Measurements from ENCODE around the gene MRPS22.

Gene MRPS22

GRCh38 chr3:139343895-139344856 is at the start of gene MRPS22:
Gene MRPS22 (plus strand): TSS chr3:139344020. CDS start chr3:139344027, 7 bp downstream.
- DNase-seq: peak; percentile 77 to 91

DNA sequence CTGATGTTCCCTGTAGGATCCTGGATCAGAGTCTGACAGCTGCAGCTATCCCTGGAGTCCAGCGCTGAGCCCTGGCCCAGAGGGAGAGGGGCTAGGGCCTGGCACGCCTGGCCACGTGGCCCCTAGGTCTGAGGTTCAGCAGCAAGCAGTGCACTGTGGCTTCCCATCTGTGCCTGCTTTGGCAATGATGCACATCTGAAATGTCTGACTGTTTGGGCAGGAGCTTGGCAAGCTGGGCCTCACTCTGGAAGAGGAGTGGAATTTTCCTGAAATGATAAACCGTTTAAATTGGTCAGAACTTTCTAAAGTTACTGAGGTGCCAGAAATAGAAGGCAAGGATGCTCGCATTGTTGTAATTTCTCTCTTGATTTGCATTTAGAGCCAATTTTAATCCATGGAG is 48.8 kb upstream of the MRPS22 start:
- DNase-seq: no peak

- no peak for DNase-seq
Measured at GRCh38 chr3:139296141-139296718, 47.6 kb upstream of the MRPS22 start.

DNA sequence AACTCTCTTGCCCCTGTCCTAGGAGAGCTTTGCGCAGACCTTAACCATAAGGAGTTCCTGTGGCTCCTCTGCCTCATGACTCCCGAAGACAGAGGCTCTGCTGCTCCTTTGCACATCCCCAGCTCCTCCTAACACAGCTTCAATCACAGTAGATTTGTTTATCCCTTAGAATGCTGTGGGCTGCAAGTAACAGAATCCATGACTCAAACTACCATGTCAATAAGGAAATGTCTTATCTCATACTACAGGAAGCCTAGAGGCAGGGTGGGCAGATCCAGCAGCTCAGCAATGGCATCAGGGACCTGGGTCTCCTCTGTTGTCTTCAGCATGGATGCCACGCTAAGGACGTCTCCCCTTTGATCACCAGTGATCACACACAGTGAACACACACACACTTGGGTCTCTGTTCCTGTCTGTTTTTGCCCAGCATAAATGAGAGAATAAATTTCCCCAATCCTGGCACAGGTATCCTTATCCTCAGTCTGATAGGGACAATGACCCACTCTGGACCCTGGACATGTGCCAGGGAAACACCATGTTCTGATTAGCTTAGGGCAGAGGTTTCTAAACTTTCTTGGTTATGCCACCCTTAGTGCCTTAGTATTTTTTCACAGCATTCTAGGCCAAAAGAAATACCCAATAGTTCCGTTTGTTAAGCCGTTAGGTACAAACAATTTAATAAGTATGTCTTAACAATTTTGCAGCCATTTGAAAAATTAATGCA is 46.1 kb upstream of the MRPS22 start:
- no peak for DNase-seq

DNA sequence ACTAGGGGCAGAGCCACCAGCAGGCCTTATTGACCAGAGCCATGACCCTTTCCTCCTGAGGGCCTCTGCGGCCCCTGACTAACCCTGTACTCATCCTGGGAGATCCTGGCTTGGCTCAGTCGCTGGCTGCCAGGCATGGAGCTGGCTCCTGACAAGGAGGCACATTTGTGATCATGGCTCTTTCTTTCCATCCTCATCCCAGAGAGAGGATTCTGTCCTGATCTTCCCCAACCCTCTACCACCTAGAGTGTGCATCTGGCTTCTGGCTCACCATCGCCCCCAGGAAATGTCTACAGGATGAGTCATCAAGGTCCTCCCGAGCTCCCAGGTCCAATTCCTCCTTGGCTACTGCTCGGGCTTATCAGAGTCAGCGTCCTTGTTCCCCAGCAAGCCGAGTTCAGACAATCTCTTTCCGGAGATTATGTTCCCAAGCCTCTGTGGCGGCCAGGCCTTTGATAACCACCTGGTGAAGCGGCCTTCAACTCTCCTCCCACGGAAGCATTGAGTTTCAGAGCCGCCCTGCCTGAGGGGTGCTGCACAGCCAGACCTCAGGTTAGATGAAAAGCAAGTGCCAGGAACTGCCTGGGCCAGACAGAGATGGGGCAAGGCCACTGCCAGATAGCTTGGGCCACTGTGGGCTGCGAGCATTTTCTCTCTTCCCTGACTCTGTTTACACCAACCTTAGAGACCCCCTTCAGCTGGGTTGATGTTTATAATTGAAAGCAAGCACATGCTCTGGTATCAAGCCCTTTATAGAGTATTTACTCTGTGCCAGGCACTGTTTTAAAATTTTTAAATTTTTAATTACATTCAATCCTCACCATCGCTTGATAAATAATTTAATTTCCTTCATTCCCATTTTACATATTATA is 44.3 kb upstream of the MRPS22 start:
- no peak for DNase-seq

- no peak for DNase-seq
Measured at GRCh38 chr3:139300416-139300815, 43.4 kb upstream of the MRPS22 start.

- DNase-seq: no peak
Measured at GRCh38 chr3:139301183-139301582, 42.6 kb upstream of the MRPS22 start.

DNA sequence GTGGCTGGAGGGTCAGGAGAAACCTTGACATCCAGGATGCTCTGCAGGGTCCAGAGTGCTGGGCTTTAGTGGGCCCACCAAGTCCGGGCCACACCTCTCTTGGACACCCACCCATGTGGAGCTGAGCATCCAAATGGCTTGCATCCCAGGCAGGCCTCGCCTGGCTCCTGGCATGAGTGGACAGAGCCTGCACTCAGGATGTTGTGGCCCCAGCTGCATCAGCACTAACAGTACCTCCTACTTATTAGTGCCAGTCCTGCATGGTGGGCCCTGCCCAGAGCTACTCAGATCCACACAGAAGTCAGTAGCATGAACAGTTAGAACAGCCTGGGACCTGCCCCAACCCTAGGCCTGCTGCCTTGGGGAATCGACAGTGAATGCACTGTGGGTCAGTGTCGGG is 42.2 kb upstream of the MRPS22 start:
- DNase-seq: no peak

- no peak for DNase-seq
Measured at GRCh38 chr3:139302084-139302800, 41.6 kb upstream of the MRPS22 start.

DNA sequence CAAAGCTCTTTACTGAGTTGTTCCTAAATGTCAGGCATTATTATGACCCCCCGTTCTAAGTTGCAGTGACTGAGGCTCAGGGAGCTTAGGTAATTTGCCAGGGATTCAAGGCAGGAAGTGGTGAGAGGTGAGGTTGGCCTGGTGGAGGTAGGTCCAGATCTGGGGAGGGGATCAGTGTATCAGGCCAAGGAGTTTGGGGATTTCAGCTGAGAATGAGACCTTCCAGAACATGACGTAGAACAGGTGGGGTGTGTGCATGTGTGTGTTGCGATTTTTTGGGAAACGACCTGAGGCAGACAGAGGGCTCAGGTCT is 41.1 kb upstream of the MRPS22 start:
- DNase-seq: no peak

DNA sequence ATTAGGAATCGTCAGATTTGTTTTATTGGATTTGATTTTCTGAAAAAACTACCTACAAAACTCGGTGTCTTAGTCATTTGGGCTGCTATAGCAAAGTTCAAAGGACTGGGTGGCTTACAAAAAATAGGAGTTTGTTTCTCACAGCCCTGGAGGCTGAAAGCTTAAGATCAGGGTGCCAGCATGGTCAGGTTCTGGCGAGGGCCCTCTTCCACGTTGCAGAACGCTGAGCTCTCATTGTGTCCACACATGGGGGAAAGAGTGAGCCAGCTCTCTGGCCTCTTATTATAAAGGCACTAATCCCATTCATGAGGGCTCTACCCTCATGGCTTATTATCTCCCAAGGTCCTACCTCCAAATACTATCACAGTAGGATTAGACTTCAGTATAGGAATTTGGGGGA is 40.6 kb upstream of the MRPS22 start:
- DNase-seq: no peak

DNA sequence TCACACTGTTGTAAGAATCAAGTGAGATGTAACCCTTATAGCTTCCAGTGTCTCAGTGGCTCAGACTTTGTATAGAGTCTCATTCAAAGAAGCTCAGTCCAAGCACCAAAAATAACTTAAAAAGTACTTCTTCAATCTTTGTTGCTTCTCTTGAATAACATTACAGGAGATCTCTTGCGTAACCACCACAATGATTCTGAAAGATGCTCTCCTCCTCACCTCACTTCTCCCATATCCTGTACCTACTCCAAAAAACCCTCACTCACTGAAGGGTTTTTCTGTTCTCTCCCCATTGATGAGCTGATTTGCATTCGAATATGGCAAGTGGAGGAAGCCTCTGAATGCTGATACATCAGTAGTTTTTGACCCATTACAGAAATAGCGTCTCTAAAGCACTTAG is 39.4 kb upstream of the MRPS22 start:
- DNase-seq: no peak

DNA sequence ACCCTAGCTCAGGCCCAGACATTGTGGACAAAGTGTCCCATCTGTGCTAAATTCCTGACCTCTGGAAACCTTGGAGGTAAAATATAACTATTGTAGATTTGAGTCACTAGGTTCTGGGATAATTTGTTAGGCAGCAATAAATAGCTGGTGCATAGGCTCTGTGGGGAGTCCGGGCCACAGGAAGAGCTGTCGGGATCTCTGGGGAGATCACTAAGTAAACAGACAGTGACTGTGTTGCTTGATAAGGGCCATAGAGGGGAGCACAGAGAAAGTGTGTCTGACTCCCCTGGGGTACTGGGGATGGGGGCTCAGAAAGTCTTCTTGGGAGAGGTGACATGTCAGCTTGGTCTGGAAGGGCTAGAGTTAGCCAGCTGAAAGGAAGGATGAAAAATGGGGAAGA is 37.7 kb upstream of the MRPS22 start:
- DNase-seq: no peak

DNA sequence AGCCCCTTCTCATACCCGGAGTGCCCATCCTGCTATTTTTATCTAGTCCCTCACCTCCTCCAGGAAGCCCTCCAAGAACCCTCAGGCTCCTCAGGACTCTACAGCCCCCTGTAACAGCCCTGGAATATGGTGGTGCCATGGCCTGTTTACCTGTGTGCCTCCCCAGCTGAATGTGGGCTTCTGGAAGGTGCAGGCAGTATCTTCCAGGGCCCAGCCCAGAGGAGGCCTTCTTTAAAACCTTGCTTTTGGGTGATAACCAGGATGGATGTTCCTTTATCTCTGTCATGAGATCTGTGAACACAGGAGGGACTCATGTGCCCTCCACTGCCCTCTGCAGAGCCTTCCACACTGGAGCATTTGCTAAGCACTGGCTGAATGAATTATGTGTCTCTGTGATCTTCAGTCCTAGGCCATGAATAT is 36.7 kb upstream of the MRPS22 start:
- DNase-seq: no peak

GRCh38 chr3:139307601-139308555 is 35.9 kb upstream of the MRPS22 start:
- DNase-seq: peak in 1 of 2 experiments; percentile 13

DNA sequence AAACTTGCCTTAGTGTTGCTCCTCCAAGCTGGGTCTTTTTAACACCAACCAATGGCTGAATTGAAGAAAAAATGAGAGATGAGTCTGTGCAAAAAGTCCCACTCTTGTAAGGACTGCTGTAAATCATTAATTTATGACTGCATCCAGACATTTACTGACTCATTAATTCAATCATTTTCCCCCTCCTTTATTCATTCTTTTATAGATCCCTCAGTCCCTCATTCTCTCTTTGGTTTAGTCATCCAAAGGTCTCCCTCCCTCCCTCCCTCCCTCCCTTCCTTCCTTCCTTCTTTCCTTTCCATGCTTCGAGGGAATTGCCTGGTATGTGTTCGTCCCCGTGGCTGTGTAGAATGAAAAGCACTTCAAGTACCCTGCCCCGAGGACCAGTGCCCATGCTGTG is 35.3 kb upstream of the MRPS22 start:
- no peak for DNase-seq

GRCh38 chr3:139309061-139309591 is 34.7 kb upstream of the MRPS22 start:
- peak; percentile 78 to 93 for DNase-seq

DNA sequence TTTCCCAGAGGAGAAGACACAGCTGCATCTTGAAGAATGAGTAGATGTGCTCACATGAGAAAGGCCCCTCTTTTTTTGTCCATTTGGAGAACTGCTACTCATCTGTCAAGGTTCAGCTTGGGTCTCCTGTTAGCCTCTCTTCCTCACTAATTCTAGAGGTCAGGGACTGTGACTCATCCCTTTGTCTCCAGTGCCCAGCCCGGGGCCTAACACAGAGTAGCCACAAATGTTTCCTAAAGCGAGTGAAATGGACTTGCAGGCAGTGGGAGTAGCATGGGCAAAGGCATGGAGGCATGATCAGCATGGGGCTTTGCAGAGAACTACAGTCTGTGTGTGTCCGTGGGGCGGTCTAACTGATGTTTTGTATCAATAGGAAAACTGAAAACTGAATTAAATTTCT is 33.9 kb upstream of the MRPS22 start:
- no peak for DNase-seq

- DNase-seq: no peak
Measured at GRCh38 chr3:139310474-139310933, 33.3 kb upstream of the MRPS22 start.

DNA sequence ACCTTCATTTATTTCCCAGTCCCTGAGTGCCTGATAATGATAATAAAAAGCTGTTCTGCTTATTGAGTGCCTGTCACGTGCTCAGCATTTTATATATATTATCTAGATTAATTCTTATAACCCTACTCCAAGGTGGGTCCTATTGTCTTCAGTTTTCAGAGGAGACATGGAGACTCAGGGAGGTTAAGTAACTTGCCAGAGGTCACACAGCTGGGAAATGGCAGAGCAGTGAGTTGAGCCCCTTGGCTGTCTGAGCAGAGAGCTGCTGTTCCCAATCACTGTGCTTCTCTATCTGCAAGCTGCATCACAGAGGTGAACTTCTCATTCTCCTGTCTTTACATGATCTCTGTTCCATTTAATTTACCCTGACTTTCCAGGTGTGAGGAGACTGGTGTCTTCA is 32.3 kb upstream of the MRPS22 start:
- no peak for DNase-seq

DNA sequence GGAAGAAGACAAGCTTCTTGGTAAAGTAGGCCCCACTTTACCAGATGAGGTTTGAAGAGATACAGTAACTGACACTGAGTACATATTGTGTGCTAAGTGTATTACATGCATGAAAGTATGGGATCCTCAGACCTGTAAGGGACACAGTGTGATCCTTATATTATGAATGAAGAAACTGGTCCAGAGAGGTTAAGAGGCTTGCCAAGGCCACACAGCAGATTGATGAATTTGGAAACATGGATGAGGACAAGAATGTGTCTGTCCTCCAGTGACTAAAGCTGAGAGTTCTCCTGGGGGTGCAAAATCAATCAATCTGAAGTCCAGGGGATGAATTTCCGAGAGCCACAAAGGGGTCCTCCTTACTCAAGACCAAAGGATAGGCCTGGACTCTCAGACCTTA is 31.4 kb upstream of the MRPS22 start:
- no peak for DNase-seq
